ENCODE results near the gene FOXO6. TPM values are rescaled to one million over a fixed set of nuclear protein-coding genes. Genes with fewer than 3 reads are reported as not detected.

Gene FOXO6
- 1.2 TPM for polyA plus RNA-seq (ENCODE audit: insufficient read length)
- long read RNA-seq, donor 1, transcript FOXO6-201 (2 exons, 2,398 nt): major isoform, 5 of 5 reads
- long read RNA-seq, donor 1, partial matches to known transcripts: 0 of 5 reads
- long read RNA-seq, donor 1, other reads (novel, unspliced or antisense): 0 of 5 reads
- long read RNA-seq, donor 2, partial matches to known transcripts: 0 of 1 reads
- long read RNA-seq, donor 2, other reads (novel, unspliced or antisense): 0 of 1 reads
- long read RNA-seq, donor 3: 0 reads
- long read RNA-seq, donor 4: 0 reads
- long read RNA-seq, donor 5: 0 reads
- long read RNA-seq, donor 6: 0 reads
- long read RNA-seq, donor 7: 0 reads
- long read RNA-seq, donor 8, partial matches to known transcripts: 0 of 1 reads
- long read RNA-seq, donor 8, other reads (novel, unspliced or antisense): 0 of 1 reads

GRCh38 chr1:41360786-41361494 is at the start of gene FOXO6:
FOXO6 (plus strand) TSS chr1:41361434.
- peak; percentile 97 for DNase-seq

- no peak for DNase-seq
Observed at GRCh38 chr1:41312991-41313645, 48.1 kb upstream of the FOXO6 start.

GRCh38 chr1:41313661-41314131 is 47.5 kb upstream of the FOXO6 start:
- peak; percentile 21 for DNase-seq

GRCh38 chr1:41314376-41315145 is 46.7 kb upstream of the FOXO6 start:
- no peak for DNase-seq

- DNase-seq: no peak
Observed at GRCh38 chr1:41315146-41315822, 46.0 kb upstream of the FOXO6 start.

- DNase-seq: no peak
Observed at GRCh38 chr1:41315871-41316270, 45.4 kb upstream of the FOXO6 start.

- no peak for DNase-seq
Observed at GRCh38 chr1:41317361-41317760, 43.9 kb upstream of the FOXO6 start.

- DNase-seq: no peak
Observed at GRCh38 chr1:41318135-41318534, 43.1 kb upstream of the FOXO6 start.

GRCh38 chr1:41319106-41319755 is 42.0 kb upstream of the FOXO6 start:
- DNase-seq: no peak

GRCh38 chr1:41319807-41320711 is 41.2 kb upstream of the FOXO6 start:
- DNase-seq: no peak

- no peak for DNase-seq
Observed at GRCh38 chr1:41320895-41321676, 40.1 kb upstream of the FOXO6 start.

- no peak for DNase-seq
Observed at GRCh38 chr1:41322101-41322661, 39.1 kb upstream of the FOXO6 start.

- no peak for DNase-seq
Observed at GRCh38 chr1:41322835-41323234, 38.4 kb upstream of the FOXO6 start.

- DNase-seq: no peak
Observed at GRCh38 chr1:41323243-41323642, 38.0 kb upstream of the FOXO6 start.

- DNase-seq: no peak
Observed at GRCh38 chr1:41325801-41326200, 35.4 kb upstream of the FOXO6 start.

GRCh38 chr1:41327383-41327999 is 33.7 kb upstream of the FOXO6 start:
- no peak for DNase-seq

GRCh38 chr1:41328001-41328615 is 33.1 kb upstream of the FOXO6 start:
- no peak for DNase-seq
